HEK293 (cell line): ENCODE results near the gene MAPRE3.

Experiments
- CTCF ChIA-PET: fragments of 350-600 bp; formaldehyde crosslinking; extraction: SDS; loops from one replicate; lab custom pipeline; 2021; ENCODE audit warnings: antibody characterized with exemption; lab: Yijun Ruan, JAX
- POLR2A ChIA-PET: fragments of 300-600 bp; formaldehyde crosslinking; extraction: SDS; loops from one replicate; lab custom pipeline; 2020; ENCODE audit warnings: antibody characterized with exemption, inconsistent platforms; lab: Yijun Ruan, JAX
- H3K27ac ChIP-seq: fragments of 200-500 bp; sonication (Bioruptor generic); 2 replicates; pipeline ENCODE4 v1.5.1; 2014; ENCODE audit warnings: low read depth, low read length, control low read depth, inconsistent platforms; ENCODE audit errors: extremely low read depth
- H3K36me3 ChIP-seq, 2 experiments: fragments of 200-500 bp in 1 of 2; sonication (Bioruptor generic) in 1 of 2; 1 replicate in 1 of 2; 2 replicates in 1 of 2; pipeline ENCODE4 v1.5.1; 2014 to 2017; ENCODE audit warnings: inconsistent platforms in 2 of 2, low read length in 2 of 2; ENCODE audit not compliant: control insufficient read depth in 2 of 2, insufficient read depth in 1 of 2
- H3K4me1 ChIP-seq: fragments of 200-500 bp; sonication (Bioruptor generic); 2 replicates; pipeline ENCODE4 v1.5.1; 2014; ENCODE audit warnings: mild to moderate bottlenecking, low read length, inconsistent platforms; ENCODE audit not compliant: control insufficient read depth, insufficient read depth
- H3K4me3 ChIP-seq: 2 replicates; pipeline ENCODE4 v1.5.1; 2011; ENCODE audit warnings: low read depth, mild to moderate bottlenecking, control low read depth, low read length, moderate library complexity
- H3K9me3 ChIP-seq: fragments of 200-500 bp; sonication (Bioruptor generic); 2 replicates; pipeline ENCODE4 v1.5.1; 2014; ENCODE audit warnings: low read depth, low read length, inconsistent platforms; ENCODE audit not compliant: control insufficient read depth, insufficient read depth
- KLF16 ChIP-seq: fragments of 450-650 bp; formaldehyde crosslinking; IDR thresholded peaks from 2 replicates; pipeline ENCODE4 v1.5.1; 2017; ENCODE audit warnings: missing biosample characterization, missing genetic modification characterization
- KLF8 ChIP-seq: fragments of 450-650 bp; formaldehyde crosslinking; IDR thresholded peaks from 2 replicates; pipeline ENCODE4 v1.5.1; 2016; ENCODE audit warnings: missing biosample characterization, missing genetic modification characterization
- SP2 ChIP-seq: fragments of 450-650 bp; formaldehyde crosslinking; IDR thresholded peaks from 2 replicates; pipeline ENCODE4 v1.5.1; 2016; ENCODE audit warnings: missing biosample characterization, missing genetic modification characterization
- TCF7L2 ChIP-seq: IDR thresholded peaks from 2 replicates; pipeline ENCODE4 v1.6.1; 2011; ENCODE audit warnings: low read depth, mild to moderate bottlenecking, inconsistent platforms, low read length, moderate library complexity, borderline replicate concordance
- ZBTB1 ChIP-seq: fragments of 450-650 bp; formaldehyde crosslinking; IDR thresholded peaks from 2 replicates; pipeline ENCODE4 v1.5.1; 2016; ENCODE audit warnings: missing biosample characterization, missing genetic modification characterization
- ZFP41 ChIP-seq: fragments of 450-650 bp; formaldehyde crosslinking; IDR thresholded peaks from 2 replicates; pipeline ENCODE4 v1.5.1; 2016; ENCODE audit warnings: missing biosample characterization, missing genetic modification characterization, borderline replicate concordance
- ZFP69B ChIP-seq: fragments of 450-650 bp; formaldehyde crosslinking; IDR thresholded peaks from 2 replicates; pipeline ENCODE4 v1.5.1; 2016; ENCODE audit warnings: missing biosample characterization, missing genetic modification characterization
- ZNF302 ChIP-seq: fragments of 450-650 bp; formaldehyde crosslinking; IDR thresholded peaks from 2 replicates; pipeline ENCODE4 v1.5.1; 2016; ENCODE audit warnings: missing biosample characterization, missing genetic modification characterization, low read depth
- ZNF311 ChIP-seq: fragments of 450-650 bp; formaldehyde crosslinking; IDR thresholded peaks from 2 replicates; pipeline ENCODE4 v1.5.1; 2017; ENCODE audit warnings: missing biosample characterization, missing genetic modification characterization, borderline replicate concordance
- ZNF394 ChIP-seq: fragments of 450-650 bp; formaldehyde crosslinking; IDR thresholded peaks from 2 replicates; pipeline ENCODE4 v1.5.1; 2016; ENCODE audit warnings: missing biosample characterization, missing genetic modification characterization, mild to moderate bottlenecking, moderate library complexity, borderline replicate concordance
- ZNF423 ChIP-seq: fragments of 450-650 bp; formaldehyde crosslinking; IDR thresholded peaks from 2 replicates; pipeline ENCODE4 v1.5.1; 2016; ENCODE audit warnings: missing biosample characterization, missing genetic modification characterization
- TF ChIP-seq, protein P1 (sequence below): fragments of 450-650 bp; formaldehyde crosslinking; IDR thresholded peaks from 2 replicates; pipeline ENCODE4 v1.5.0; 2017; ENCODE audit warnings: missing biosample characterization, missing genetic modification characterization, borderline replicate concordance
- TF ChIP-seq, protein P2 (sequence below): fragments of 450-650 bp; formaldehyde crosslinking; IDR thresholded peaks from 2 replicates; pipeline ENCODE4 v1.5.1; 2016; ENCODE audit warnings: missing biosample characterization, missing genetic modification characterization
- TF ChIP-seq, protein P3 (sequence below): fragments of 450-650 bp; formaldehyde crosslinking; IDR thresholded peaks from 2 replicates; pipeline ENCODE4 v1.5.1; 2016; ENCODE audit warnings: missing biosample characterization, missing genetic modification characterization
- TF ChIP-seq, protein P4 (sequence below): fragments of 450-650 bp; formaldehyde crosslinking; IDR thresholded peaks from 2 replicates; pipeline ENCODE4; 2016; ENCODE audit warnings: missing biosample characterization, missing genetic modification characterization

The MAPRE3 gene

DNA sequence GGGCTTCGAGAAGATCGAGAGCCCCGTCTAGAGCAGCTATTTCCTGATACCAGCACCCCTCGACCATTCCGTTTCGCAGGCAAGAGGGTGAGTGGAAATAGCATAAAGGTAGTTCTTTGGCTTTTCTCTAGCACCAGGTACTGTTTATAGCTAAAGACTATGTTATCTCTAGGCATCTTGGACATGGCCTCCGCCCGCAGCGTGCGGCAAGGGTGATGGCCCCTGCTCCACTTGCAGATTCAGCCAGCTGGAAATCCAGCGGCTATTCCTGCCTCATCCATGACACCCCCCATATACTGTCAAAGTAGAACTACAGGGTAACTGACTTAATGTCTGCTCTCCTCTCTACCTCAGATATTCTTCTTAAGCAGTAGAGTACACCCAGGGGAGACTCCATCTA is 84.3 kb downstream of the MAPRE3 start (continued):
- TF ChIP-seq, protein P1, sequence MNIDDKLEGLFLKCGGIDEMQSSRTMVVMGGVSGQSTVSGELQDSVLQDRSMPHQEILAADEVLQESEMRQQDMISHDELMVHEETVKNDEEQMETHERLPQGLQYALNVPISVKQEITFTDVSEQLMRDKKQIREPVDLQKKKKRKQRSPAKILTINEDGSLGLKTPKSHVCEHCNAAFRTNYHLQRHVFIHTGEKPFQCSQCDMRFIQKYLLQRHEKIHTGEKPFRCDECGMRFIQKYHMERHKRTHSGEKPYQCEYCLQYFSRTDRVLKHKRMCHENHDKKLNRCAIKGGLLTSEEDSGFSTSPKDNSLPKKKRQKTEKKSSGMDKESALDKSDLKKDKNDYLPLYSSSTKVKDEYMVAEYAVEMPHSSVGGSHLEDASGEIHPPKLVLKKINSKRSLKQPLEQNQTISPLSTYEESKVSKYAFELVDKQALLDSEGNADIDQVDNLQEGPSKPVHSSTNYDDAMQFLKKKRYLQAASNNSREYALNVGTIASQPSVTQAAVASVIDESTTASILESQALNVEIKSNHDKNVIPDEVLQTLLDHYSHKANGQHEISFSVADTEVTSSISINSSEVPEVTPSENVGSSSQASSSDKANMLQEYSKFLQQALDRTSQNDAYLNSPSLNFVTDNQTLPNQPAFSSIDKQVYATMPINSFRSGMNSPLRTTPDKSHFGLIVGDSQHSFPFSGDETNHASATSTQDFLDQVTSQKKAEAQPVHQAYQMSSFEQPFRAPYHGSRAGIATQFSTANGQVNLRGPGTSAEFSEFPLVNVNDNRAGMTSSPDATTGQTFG (tag by site-specific recombination), result no peak
- TF ChIP-seq, protein P2, sequence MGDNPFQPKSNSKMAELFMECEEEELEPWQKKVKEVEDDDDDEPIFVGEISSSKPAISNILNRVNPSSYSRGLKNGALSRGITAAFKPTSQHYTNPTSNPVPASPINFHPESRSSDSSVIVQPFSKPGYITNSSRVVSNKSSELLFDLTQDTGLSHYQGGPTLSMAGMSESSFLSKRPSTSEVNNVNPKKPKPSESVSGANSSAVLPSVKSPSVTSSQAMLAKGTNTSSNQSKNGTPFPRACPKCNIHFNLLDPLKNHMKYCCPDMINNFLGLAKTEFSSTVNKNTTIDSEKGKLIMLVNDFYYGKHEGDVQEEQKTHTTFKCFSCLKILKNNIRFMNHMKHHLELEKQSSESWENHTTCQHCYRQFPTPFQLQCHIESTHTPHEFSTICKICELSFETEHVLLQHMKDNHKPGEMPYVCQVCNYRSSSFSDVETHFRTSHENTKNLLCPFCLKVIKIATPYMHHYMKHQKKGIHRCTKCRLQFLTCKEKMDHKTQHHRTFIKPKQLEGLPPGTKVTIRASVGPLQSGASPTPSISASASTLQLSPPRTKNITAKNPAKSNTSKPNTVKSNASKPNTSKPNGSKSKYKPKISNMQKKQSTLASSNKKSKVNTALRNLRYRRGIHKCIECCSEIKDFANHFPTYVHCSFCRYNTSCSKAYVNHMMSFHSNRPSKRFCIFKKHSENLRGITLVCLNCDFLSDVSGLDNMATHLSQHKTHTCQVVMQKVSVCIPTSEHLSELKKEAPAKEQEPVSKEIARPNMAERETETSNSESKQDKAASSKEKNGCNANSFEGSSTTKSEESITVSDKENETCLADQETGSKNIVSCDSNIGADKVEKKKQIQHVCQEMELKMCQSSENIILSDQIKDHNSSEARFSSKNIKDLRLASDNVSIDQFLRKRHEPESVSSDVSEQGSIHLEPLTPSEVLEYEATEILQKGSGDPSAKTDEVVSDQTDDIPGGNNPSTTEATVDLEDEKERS, result no peak
- TF ChIP-seq ZNF394 (tag by site-specific recombination), result no peak
- TF ChIP-seq ZNF302 (tag by site-specific recombination), result no peak
- no peak for TF ChIP-seq ZNF423 (tag by site-specific recombination)
- no peak for TF ChIP-seq KLF8 (tag by site-specific recombination)

DNA sequence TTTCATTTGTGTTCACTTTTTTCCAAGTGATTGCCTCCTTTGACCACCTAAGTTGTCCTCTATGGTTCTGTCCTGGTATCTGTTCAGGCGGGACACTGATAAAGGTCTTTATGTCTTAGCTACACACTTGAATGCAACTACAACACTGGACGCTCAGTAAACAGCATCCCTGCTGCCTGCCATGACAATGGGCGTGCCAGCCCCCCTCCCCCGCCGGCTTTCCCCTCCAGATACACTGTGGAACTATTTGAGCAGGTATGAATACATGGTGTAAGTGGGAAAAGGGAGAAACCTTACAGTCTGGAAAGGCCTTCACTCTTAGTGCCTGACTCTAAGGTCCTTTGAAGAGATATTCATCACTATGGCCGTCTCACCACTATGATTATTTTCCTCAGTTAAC is 86.7 kb downstream of the MAPRE3 start:
- Histone ChIP-seq H3K36me3 (peaks cover 17 to 82% of the 10 kb centered on the region in 2 experiments), H3K9me3 (no peaks in the 10 kb centered on the region), H3K4me1 (no peaks in the 10 kb centered on the region), H3K27ac (no peak overlapping the region), H3K4me3 (no peak overlapping the region)
- ChIA-PET POLR2A (interaction anchor here (0.9 to 2.8 kb wide), 3 partner anchors 11 to 18 kb away, joined by 3 to 10 read pairs (median 3); partner anchors contain the start of gene OST4), CTCF (interaction anchor here (0.6 to 1.0 kb wide), 2 partner anchors 14 to 40 kb away, joined by 3 read pairs; partner anchors contain the start of gene OST4)
- TF ChIP-seq, protein P3, sequence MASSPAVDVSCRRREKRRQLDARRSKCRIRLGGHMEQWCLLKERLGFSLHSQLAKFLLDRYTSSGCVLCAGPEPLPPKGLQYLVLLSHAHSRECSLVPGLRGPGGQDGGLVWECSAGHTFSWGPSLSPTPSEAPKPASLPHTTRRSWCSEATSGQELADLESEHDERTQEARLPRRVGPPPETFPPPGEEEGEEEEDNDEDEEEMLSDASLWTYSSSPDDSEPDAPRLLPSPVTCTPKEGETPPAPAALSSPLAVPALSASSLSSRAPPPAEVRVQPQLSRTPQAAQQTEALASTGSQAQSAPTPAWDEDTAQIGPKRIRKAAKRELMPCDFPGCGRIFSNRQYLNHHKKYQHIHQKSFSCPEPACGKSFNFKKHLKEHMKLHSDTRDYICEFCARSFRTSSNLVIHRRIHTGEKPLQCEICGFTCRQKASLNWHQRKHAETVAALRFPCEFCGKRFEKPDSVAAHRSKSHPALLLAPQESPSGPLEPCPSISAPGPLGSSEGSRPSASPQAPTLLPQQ, result no peak
- no peak for TF ChIP-seq ZNF311 (tag by site-specific recombination)

DNA sequence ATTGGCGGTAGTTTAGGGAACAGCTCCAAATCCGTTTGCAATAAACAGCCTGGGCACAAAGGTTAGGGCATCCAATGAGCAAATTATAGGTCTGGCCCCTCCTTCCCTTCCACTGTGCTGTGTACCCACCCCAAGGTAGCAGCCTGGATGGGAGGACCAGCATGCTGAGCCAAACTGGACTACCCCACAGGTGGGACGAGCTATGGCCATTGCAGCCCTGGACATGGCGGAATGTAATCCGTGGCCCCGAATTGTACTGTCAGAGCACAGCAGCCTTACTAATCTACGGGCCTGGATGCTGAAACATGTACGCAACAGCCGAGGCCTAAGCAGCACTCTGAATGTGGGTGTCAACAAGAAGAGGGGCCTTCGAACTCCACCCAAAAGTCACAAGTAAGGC is 87.8 kb downstream of the MAPRE3 start:
- H3K36me3 ChIP-seq, result peaks cover 17 to 86% of the 10 kb centered on the region in 2 experiments
- POLR2A ChIA-PET, result interaction anchor here (1.4 to 2.7 kb wide), 2 partner anchors 10 to 17 kb away, joined by 3 to 14 read pairs; no protein-coding TSS in a partner anchor
- H3K9me3 ChIP-seq, result no peaks in the 10 kb centered on the region
- H3K4me1 ChIP-seq, result no peaks in the 10 kb centered on the region
- CTCF ChIA-PET, result interaction anchor here (1.0 kb wide), 1 partner anchor 13 kb away, joined by 3 read pairs; the partner anchor contains the start of gene OST4
- no peak overlapping the region for H3K4me3 ChIP-seq
- TF ChIP-seq SP2 (no peak), ZFP69B (no peak), KLF16 (no peak), ZFP41 (tag by site-specific recombination) (no peak), ZBTB1 (tag by site-specific recombination) (no peak), TCF7L2 (no peak)
- TF ChIP-seq, protein P4, sequence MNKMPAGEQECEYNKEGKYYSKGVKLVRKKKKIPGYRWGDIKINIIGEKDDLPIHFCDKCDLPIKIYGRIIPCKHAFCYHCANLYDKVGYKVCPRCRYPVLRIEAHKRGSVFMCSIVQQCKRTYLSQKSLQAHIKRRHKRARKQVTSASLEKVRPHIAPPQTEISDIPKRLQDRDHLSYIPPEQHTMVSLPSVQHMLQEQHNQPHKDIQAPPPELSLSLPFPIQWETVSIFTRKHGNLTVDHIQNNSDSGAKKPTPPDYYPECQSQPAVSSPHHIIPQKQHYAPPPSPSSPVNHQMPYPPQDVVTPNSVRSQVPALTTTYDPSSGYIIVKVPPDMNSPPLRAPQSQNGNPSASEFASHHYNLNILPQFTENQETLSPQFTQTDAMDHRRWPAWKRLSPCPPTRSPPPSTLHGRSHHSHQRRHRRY (tag by site-specific recombination), result no peak
- no peak overlapping the region; the same call in 1 of the 2 replicates for H3K27ac ChIP-seq
